KMS-11 (cell line): ENCODE measurements around the gene TRIM34.

Source experiments
- H2AFZ ChIP-seq: fragments of 200-600 bp; sonication (generic); 2 replicates; pipeline ENCODE4 v1.6.1; 2016; ENCODE audit warnings: antibody characterized with exemption, mixed run types, low read depth
- H3K27ac ChIP-seq: fragments of 200-600 bp; sonication (generic); 2 replicates; pipeline ENCODE4 v1.6.1; 2016; ENCODE audit warnings: mild to moderate bottlenecking, mixed run types
- H3K27me3 ChIP-seq: fragments of 200-600 bp; sonication (generic); 2 replicates; pipeline ENCODE4 v1.6.1; 2017; ENCODE audit warnings: mild to moderate bottlenecking, low read depth, mixed run types, moderate library complexity; ENCODE audit not compliant: insufficient read depth
- H3K36me3 ChIP-seq: fragments of 200-600 bp; sonication (generic); 2 replicates; pipeline ENCODE4 v1.6.1; 2017; ENCODE audit warnings: mild to moderate bottlenecking, mixed run types; ENCODE audit not compliant: insufficient read depth
- H3K4me1 ChIP-seq: fragments of 200-600 bp; sonication (generic); 2 replicates; pipeline ENCODE4 v1.6.1; 2016; ENCODE audit warnings: mild to moderate bottlenecking, low read depth, mixed run types; ENCODE audit not compliant: poor library complexity, severe bottlenecking
- H3K4me2 ChIP-seq: fragments of 200-600 bp; sonication (generic); 2 replicates; pipeline ENCODE4 v1.7.0; 2016; ENCODE audit warnings: mild to moderate bottlenecking, mixed run types
- H3K4me3 ChIP-seq: fragments of 200-600 bp; sonication (generic); IDR thresholded peaks from 2 replicates; pipeline ENCODE4 v1.6.1; 2017; ENCODE audit warnings: low read depth, low read length, mixed read lengths; ENCODE audit not compliant: insufficient read depth
- H3K79me2 ChIP-seq: fragments of 200-600 bp; sonication (generic); 2 replicates; pipeline ENCODE4 v1.6.1; 2016; ENCODE audit warnings: low read depth, mixed run types; ENCODE audit not compliant: insufficient read depth
- H3K9ac ChIP-seq: fragments of 200-600 bp; sonication (generic); 2 replicates; pipeline ENCODE4 v1.6.1; 2016; ENCODE audit warnings: mild to moderate bottlenecking, mixed run types
- H4K20me1 ChIP-seq: fragments of 200-600 bp; sonication (generic); 2 replicates; pipeline ENCODE4 v1.6.1; 2016; ENCODE audit warnings: mild to moderate bottlenecking, mixed run types; ENCODE audit not compliant: insufficient read depth
- CTCF ChIP-seq: fragments of 200-600 bp; sonication (generic); conservative IDR thresholded peaks from 2 replicates; pipeline ENCODE4 v1.6.1; 2017; ENCODE audit warnings: low read depth, mild to moderate bottlenecking, antibody characterized with exemption, low read length, moderate library complexity, mixed read lengths

TRIM34 gene

DNA sequence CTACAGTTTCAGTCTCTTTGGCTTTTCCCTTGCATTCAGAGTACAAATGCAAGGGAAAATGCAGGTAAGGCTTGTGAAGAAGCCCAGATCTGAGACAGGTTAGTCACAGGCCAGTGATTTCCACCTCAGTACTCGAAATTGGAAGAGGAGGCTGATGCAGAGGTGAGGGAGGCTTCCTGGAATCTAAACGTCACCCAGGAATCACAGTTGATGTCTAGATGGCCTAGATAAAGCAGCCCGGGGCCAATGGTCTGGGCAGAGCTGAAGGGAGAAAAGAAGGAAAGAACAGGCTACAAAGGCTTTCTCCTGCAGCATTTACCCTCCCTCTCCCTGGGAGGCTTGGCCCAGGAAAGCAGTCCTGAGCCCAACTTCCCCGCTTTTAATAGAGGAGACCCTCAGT lies 19.9 kb upstream of the TRIM34 start:
- no peak overlapping the region for H3K4me3 ChIP-seq
- H3K36me3 ChIP-seq, result no peaks in the 10 kb centered on the region
- no peaks in the 10 kb centered on the region for H3K27me3 ChIP-seq
- no peaks in the 10 kb centered on the region for H3K4me1 ChIP-seq
- no peak overlapping the region for H3K9ac ChIP-seq
- H3K27ac ChIP-seq, result no peak overlapping the region
- H3K79me2 ChIP-seq, result no peaks in the 10 kb centered on the region
- H2AFZ ChIP-seq, result no peak overlapping the region
- TF ChIP-seq CTCF, result no peak
- no peaks in the 10 kb centered on the region for H4K20me1 ChIP-seq
- no peak overlapping the region for H3K4me2 ChIP-seq

- Histone ChIP-seq H3K4me2 (no peak overlapping the region), H3K4me3 (no peak overlapping the region), H3K36me3 (no peaks in the 10 kb centered on the region), H3K79me2 (no peaks in the 10 kb centered on the region), H4K20me1 (no peaks in the 10 kb centered on the region), H3K4me1 (no peaks in the 10 kb centered on the region), H2AFZ (no peak overlapping the region), H3K27ac (no peak overlapping the region), H3K9ac (no peak overlapping the region), H3K27me3 (no peaks in the 10 kb centered on the region)
- no peak for TF ChIP-seq CTCF
Observed at GRCh38 chr11:5605849-5606248, 19.0 kb upstream of the TRIM34 start.

- H4K20me1 ChIP-seq, result no peaks in the 10 kb centered on the region
- H3K4me2 ChIP-seq, result no peak overlapping the region
- H3K4me3 ChIP-seq, result no peak overlapping the region
- no peak for TF ChIP-seq CTCF
- no peak overlapping the region for H3K27ac ChIP-seq
- no peaks in the 10 kb centered on the region for H3K36me3 ChIP-seq
- no peaks in the 10 kb centered on the region for H3K79me2 ChIP-seq
- H3K4me1 ChIP-seq, result no peaks in the 10 kb centered on the region
- H2AFZ ChIP-seq, result no peak overlapping the region
- H3K9ac ChIP-seq, result no peak overlapping the region
- H3K27me3 ChIP-seq, result no peaks in the 10 kb centered on the region
Observed at GRCh38 chr11:5608808-5609207, 16.0 kb upstream of the TRIM34 start.

- Histone ChIP-seq H3K27ac (no peak overlapping the region), H3K4me3 (no peak overlapping the region), H3K79me2 (no peaks in the 10 kb centered on the region), H3K36me3 (no peaks in the 10 kb centered on the region), H4K20me1 (no peaks in the 10 kb centered on the region), H2AFZ (no peak overlapping the region), H3K4me1 (no peaks in the 10 kb centered on the region), H3K27me3 (no peaks in the 10 kb centered on the region), H3K4me2 (no peak overlapping the region), H3K9ac (no peak overlapping the region)
- TF ChIP-seq CTCF, result no peak
Observed at GRCh38 chr11:5610446-5610845, 14.4 kb upstream of the TRIM34 start.

GRCh38 chr11:5611627-5612026 lies 13.2 kb upstream of the TRIM34 start:
- Histone ChIP-seq H3K79me2 (no peaks in the 10 kb centered on the region), H3K4me1 (no peaks in the 10 kb centered on the region), H2AFZ (no peak overlapping the region), H3K9ac (no peak overlapping the region), H4K20me1 (no peaks in the 10 kb centered on the region), H3K27me3 (no peaks in the 10 kb centered on the region), H3K4me3 (no peak overlapping the region), H3K4me2 (no peak overlapping the region), H3K27ac (no peak overlapping the region), H3K36me3 (no peaks in the 10 kb centered on the region)
- no peak for TF ChIP-seq CTCF
